A549 (cell line): ENCODE data around the gene PRRX2. TPM values are rescaled to one million over a fixed set of nuclear protein-coding genes. Genes with fewer than 3 reads are reported as not detected.

Source experiments
- ATAC-seq, 2 experiments: fragments of 200-7000 bp in 1 of 2; fragments of >200 bp in 1 of 2; cut with Nextera tagmentation in 1 of 2; cut with Tn5 transposase in 1 of 2; 3 replicates each; pipeline versions ENCODE4 v1.8.0 to v1.9.1; 2018 to 2020; ENCODE audit warnings: mild to moderate bottlenecking in 1 of 2, moderate library complexity in 1 of 2
- CTCF ChIA-PET: fragments of 300-600 bp; sonication (Branson Sonifier 250); formaldehyde crosslinking; extraction: SDS; loops from one replicate; lab custom pipeline; 2021; ENCODE audit warnings: antibody characterized with exemption, inconsistent platforms; lab: Yijun Ruan, JAX
- POLR2A ChIA-PET: fragments of 350-600 bp; formaldehyde crosslinking; extraction: SDS; loops from one replicate; lab custom pipeline; 2021; ENCODE audit warnings: antibody characterized with exemption, inconsistent platforms; lab: Yijun Ruan, JAX
- DNase-seq, 2 experiments: peaks; one replicate each; pipeline versions ENCODE4 v3.0.0 to v3.0.0-alpha.2; 2011 to 2016; ENCODE audit warnings: low read depth in 1 of 2, low spot score in 1 of 2
- FAIRE-seq: peaks from 2 replicates; lab custom pipeline; 2011; peaks lifted over from hg19 to GRCh38; lab: Jason Lieb, UNC
- H3K27ac ChIP-seq, 2 experiments: fragments of >200 bp; sonication (Bioruptor Twin); formaldehyde crosslinking; 3 replicates each; pipeline ENCODE4 v1.5.1; 2016 to 2017
- H3K4me1 ChIP-seq: fragments of >200 bp; sonication (Bioruptor Twin); formaldehyde crosslinking; 3 replicates; pipeline ENCODE4 v1.6.1; 2016
- H3K4me2 ChIP-seq: fragments of >200 bp; sonication (Bioruptor Twin); formaldehyde crosslinking; 3 replicates; pipeline ENCODE4 v1.6.1; 2016
- H3K4me3 ChIP-seq: fragments of >200 bp; sonication (Bioruptor Twin); formaldehyde crosslinking; 3 replicates; pipeline ENCODE4 v1.5.1; 2016
- H3K9me3 ChIP-seq: fragments of >200 bp; sonication (Bioruptor Twin); formaldehyde crosslinking; 3 replicates; pipeline ENCODE4 v1.6.1; 2016
- BCL3 ChIP-seq: fragments of >200 bp; sonication (Bioruptor Twin); formaldehyde crosslinking; IDR thresholded peaks from 3 replicates; pipeline ENCODE4 v1.6.1; 2016
- CEBPB ChIP-seq, 2 experiments: fragments of >200 bp in 1 of 2; sonication (Bioruptor Twin) in 1 of 2; formaldehyde crosslinking in 1 of 2; IDR thresholded peaks; 2 replicates each; pipeline ENCODE4 v1.6.1; 2012 to 2016
- CHD2 ChIP-seq: fragments of 150-350 bp; IDR thresholded peaks from 2 replicates; pipeline ENCODE4 v1.6.1; 2014; ENCODE audit warnings: low read length; ENCODE audit not compliant: partially characterized antibody
- EHMT2 ChIP-seq: fragments of 200-600 bp; sonication (generic); IDR thresholded peaks from 2 replicates; pipeline ENCODE4 v1.6.1; 2016; ENCODE audit warnings: antibody characterized with exemption, low read depth, mild to moderate bottlenecking, moderate library complexity
- FOXS1 ChIP-seq: fragments of 250-450 bp; sonication (Bioruptor Pico); IDR thresholded peaks from 2 replicates; pipeline ENCODE4 v1.5.0; 2020; ENCODE audit warnings: mild to moderate bottlenecking, moderate library complexity
- GATA3 ChIP-seq: IDR thresholded peaks from 2 replicates; pipeline ENCODE4 v1.6.1; 2012; ENCODE audit warnings: borderline replicate concordance
- HMGXB4 ChIP-seq: fragments of 250-450 bp; sonication (Bioruptor Pico); IDR thresholded peaks from 2 replicates; pipeline ENCODE4 v1.5.0; 2021; ENCODE audit warnings: mild to moderate bottlenecking, moderate library complexity, borderline replicate concordance
- HOXA7 ChIP-seq: fragments of 250-450 bp; sonication (Bioruptor Pico); IDR thresholded peaks from 2 replicates; pipeline ENCODE4 v1.5.0; 2020; ENCODE audit warnings: mild to moderate bottlenecking, moderate library complexity
- MAFK ChIP-seq: fragments of 450-650 bp; IDR thresholded peaks from 2 replicates; pipeline ENCODE4 v1.6.1; 2014; ENCODE audit not compliant: partially characterized antibody
- MYC ChIP-seq: IDR thresholded peaks from 2 replicates; pipeline ENCODE4 v1.6.1; 2012; ENCODE audit warnings: mild to moderate bottlenecking, inconsistent platforms, low read length, improper control_type of control experiment, borderline replicate concordance
- NFE2L2 ChIP-seq: fragments of 150-350 bp; conservative IDR thresholded peaks from 2 replicates; pipeline ENCODE4 v1.6.1; 2014; ENCODE audit warnings: low read length
- NPAS2 ChIP-seq: fragments of 250-450 bp; sonication (Bioruptor Pico); IDR thresholded peaks from 2 replicates; pipeline ENCODE4 v1.8.0; 2022; ENCODE audit warnings: mild to moderate bottlenecking, moderate library complexity, borderline replicate concordance
- POLR2A ChIP-seq: IDR thresholded peaks from 2 replicates; pipeline ENCODE4 v1.6.1; 2012; ENCODE audit warnings: mild to moderate bottlenecking, low read length
- POLR2AphosphoS2 ChIP-seq: conservative IDR thresholded peaks from 2 replicates; pipeline ENCODE4 v1.6.1; 2012; ENCODE audit warnings: low read length, improper control_type of control experiment, inconsistent platforms
- RAD21 ChIP-seq, 2 experiments: fragments of >200 bp in 1 of 2; sonication (Bioruptor Twin) in 1 of 2; formaldehyde crosslinking in 1 of 2; IDR thresholded peaks in 1 of 2; conservative IDR thresholded peaks in 1 of 2; 2 replicates in 1 of 2; 3 replicates in 1 of 2; pipeline ENCODE4 v1.6.1; 2012 to 2018; ENCODE audit warnings: inconsistent platforms in 1 of 2
- REST ChIP-seq: fragments of 200-600 bp; sonication (generic); IDR thresholded peaks from 2 replicates; pipeline ENCODE4 v1.6.1; 2016; ENCODE audit warnings: antibody characterized with exemption, mild to moderate bottlenecking, moderate library complexity
- RNF2 ChIP-seq: fragments of 200-600 bp; sonication (generic); IDR thresholded peaks from 2 replicates; pipeline ENCODE4 v1.6.1; 2016; ENCODE audit warnings: low read depth, mild to moderate bottlenecking, antibody characterized with exemption, moderate library complexity, borderline replicate concordance
- SREBF2 ChIP-seq: fragments of 450-650 bp; IDR thresholded peaks from 2 replicates; pipeline ENCODE4 v1.6.1; 2014; ENCODE audit warnings: mild to moderate bottlenecking, moderate library complexity
- USF2 ChIP-seq: fragments of 450-650 bp; IDR thresholded peaks from 2 replicates; pipeline ENCODE4 v1.6.1; 2014; ENCODE audit warnings: antibody characterized with exemption
- ZSCAN20 ChIP-seq: fragments of 250-450 bp; sonication (Bioruptor Pico); IDR thresholded peaks from 2 replicates; pipeline ENCODE4 v1.8.0; 2022; ENCODE audit warnings: mild to moderate bottlenecking, moderate library complexity
- WGBS: methylation state at CpG from one replicate; pipeline ENCODE4 v1.1.6; 2017; ENCODE audit errors: missing lambda C conversion rate; 5-methylcytosine and 5-hydroxymethylcytosine counted together
- polyA plus RNA-seq, 4 experiments: library from polyadenylated mRNA; depleted of rRNA in 3 of 4; stranded (reverse); fragments of >200 nt; fragmentation: RNase III in 1 of 4; extraction: RNeasy Plus Mini Kit Qiagen cat#74134 plus additional on column Dnase treatment in 1 of 4; gene quantifications; 2 replicates in 3 of 4; 3 replicates in 1 of 4; pipeline ENCODE4 v1.2.3, GENCODE V29; 2011 to 2017
- TF ChIP-seq, protein P1 (sequence below): IDR thresholded peaks from 2 replicates; pipeline ENCODE4 v1.6.1; 2012

PRRX2 gene
- polyA plus RNA-seq, 2 of the 4 experiments (the other 2 are of a cell fraction), result 0.90 to 2.7 TPM

- POLR2A ChIA-PET, result interaction anchor here (1.6 kb wide), 1 partner anchor 36 kb away, joined by 5 read pairs; no protein-coding TSS in a partner anchor
These were observed 75.4 kb downstream of the PRRX2 start for GRCh38 chr9:129740666-129741464.

DNA sequence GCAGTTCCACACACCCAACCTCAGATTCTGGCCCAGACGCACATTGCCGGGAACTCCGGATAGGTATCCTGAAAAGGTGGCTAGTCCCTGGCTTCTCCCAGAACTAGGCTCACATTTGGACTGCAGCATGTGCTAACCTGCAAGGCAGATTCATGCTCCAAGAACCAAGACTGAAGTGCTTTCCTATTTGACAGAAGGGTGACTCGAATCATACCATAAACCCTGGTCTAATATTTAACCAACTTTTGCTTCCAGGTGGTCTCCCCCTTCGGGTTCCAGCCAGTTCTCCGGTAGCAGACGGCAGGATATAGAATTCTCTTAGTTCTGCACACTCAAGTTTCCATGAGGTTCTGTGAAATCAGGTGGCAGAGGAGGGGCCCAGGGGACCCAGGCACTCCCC, 79.8 kb downstream of the PRRX2 start:
- no peak for FAIRE-seq
- no peak for DNase-seq
- POLR2A ChIA-PET, result no interaction called here
- H3K9me3 ChIP-seq, result no peaks in the 10 kb centered on the region
- no peak for ATAC-seq
- peaks cover 23% of the 10 kb centered on the region for H3K4me1 ChIP-seq
- CTCF ChIA-PET, result interaction anchor here (1.4 to 30.2 kb wide), 3 partner anchors 20 to 614 kb away, joined by 3 to 1179 read pairs (median 235); no protein-coding TSS in a partner anchor
- H3K4me3 ChIP-seq, result no peak overlapping the region
- no peak overlapping the region for H3K4me2 ChIP-seq
- TF ChIP-seq POLR2AphosphoS2 (no peak), CHD2 (no peak), HOXA7 (CRISPR knock-in tag) (no peak), REST (no peak), FOXS1 (CRISPR knock-in tag) (no peak), BCL3 (no peak)
- no peak overlapping the region for H3K27ac ChIP-seq
- 77% methylated on average over 7 of the region's 7 CpGs for WGBS

More at GRCh38 chr9:129740666-129741464, 75.4 kb downstream of the PRRX2 start:
- CTCF ChIA-PET, result interaction anchor here (1.1 to 30.2 kb wide), 6 partner anchors 14 to 595 kb away, joined by 3 to 1179 read pairs (median 108); partner anchors contain the start of genes ASB6 and PTGES
- ATAC-seq (no peak), DNase-seq (no peak), FAIRE-seq (no peak)
- Histone ChIP-seq H3K4me1 (peaks cover 10% of the 10 kb centered on the region), H3K4me2 (no peak overlapping the region), H3K9me3 (no peaks in the 10 kb centered on the region), H3K4me3 (no peak overlapping the region), H3K27ac (no peak overlapping the region)
- 94% methylated on average over 9 of the region's 13 CpGs for WGBS
- TF ChIP-seq EHMT2 (no peak), ZSCAN20 (CRISPR knock-in tag) (no peak), CEBPB (IDR thresholded peaks at IDR 0.05) (no peak), NFE2L2 (no peak), GATA3 (no peak), MAFK (no peak), POLR2AphosphoS2 (no peak), NPAS2 (no peak), SREBF2 (no peak), RNF2 (no peak), USF2 (no peak), HMGXB4 (no peak), RAD21 (conservative IDR thresholded peaks at IDR 0.05 in 1 of 2, IDR thresholded peaks at IDR 0.05 in 1 of 2) (no peak), MYC (no peak), POLR2A (no peak)
- TF ChIP-seq, protein P1, sequence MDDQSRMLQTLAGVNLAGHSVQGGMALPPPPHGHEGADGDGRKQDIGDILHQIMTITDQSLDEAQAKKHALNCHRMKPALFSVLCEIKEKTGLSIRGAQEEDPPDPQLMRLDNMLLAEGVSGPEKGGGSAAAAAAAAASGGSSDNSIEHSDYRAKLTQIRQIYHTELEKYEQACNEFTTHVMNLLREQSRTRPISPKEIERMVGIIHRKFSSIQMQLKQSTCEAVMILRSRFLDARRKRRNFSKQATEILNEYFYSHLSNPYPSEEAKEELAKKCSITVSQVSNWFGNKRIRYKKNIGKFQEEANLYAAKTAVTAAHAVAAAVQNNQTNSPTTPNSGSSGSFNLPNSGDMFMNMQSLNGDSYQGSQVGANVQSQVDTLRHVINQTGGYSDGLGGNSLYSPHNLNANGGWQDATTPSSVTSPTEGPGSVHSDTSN, result no peak
